ENCODE data around the gene G2E3. TPM values are rescaled to one million over a fixed set of nuclear protein-coding genes. Genes with fewer than 3 reads are reported as not detected.

The G2E3 gene
- total and polyA plus RNA-seq, 8 donors, result 1.9 to 9.5 (median 6.6) TPM

- DNase-seq (no peak), ATAC-seq (no peak), FAIRE-seq (no peak)
- no peak overlapping the region for H3K4me3 ChIP-seq
- H3K36me3 ChIP-seq, result no peaks in the 10 kb centered on the region
- H3K27me3 ChIP-seq, result no peaks in the 10 kb centered on the region
- H3K4me1 ChIP-seq, result peaks cover 8 to 11% (median 8%) of the 10 kb centered on the region in 3 donors
- H3K9me3 ChIP-seq, result no peaks in the 10 kb centered on the region
- no peak for TF ChIP-seq CTCF (IDR thresholded peaks at IDR 0.05)
- intact Hi-C loops (cut with DNase I), result no loop called here
- no peak overlapping the region for H3K27ac ChIP-seq
- WGBS, 2 donors, result 98 to 100% methylated on average over 2 of the region's 2 CpGs
Measured at GRCh38 chr14:30614155-30614554, 55.2 kb downstream of the G2E3 start.

DNA sequence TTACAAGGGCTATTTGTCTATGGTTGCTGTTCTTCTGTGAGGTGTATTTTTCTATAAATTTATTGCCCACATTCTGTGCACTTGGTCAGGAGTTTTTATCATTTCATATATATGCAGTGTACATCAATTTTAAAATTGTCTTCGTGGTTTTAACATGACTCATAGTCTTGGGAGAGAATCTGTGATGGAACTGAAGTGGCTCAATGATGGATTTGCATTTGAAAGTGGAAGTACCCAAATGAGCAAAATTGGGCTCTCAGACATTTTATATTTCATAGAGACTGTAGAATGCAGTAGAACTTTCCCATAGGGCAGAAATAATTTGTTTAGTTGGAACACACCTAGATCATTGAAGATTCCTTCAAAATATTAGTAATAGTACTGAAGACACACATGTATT, 61.2 kb downstream of the G2E3 start:
- ATAC-seq (no peak), DNase-seq (no peak), FAIRE-seq (no peak)
- WGBS, 2 donors, result 73 to 76% methylated on average over 1 of the region's 1 CpG
- no peaks in the 10 kb centered on the region for H3K36me3 ChIP-seq
- no peak overlapping the region for H3K4me3 ChIP-seq
- H3K27me3 ChIP-seq, result no peaks in the 10 kb centered on the region
- no peak for TF ChIP-seq CTCF (IDR thresholded peaks at IDR 0.05)
- no peak overlapping the region for H3K27ac ChIP-seq
- intact Hi-C loops (cut with DNase I), result no loop called here
- H3K4me1 ChIP-seq, result peaks cover 4 to 14% (median 5%) of the 10 kb centered on the region in 3 donors
- H3K9me3 ChIP-seq, result no peaks in the 10 kb centered on the region

GRCh38 chr14:30621354-30621939, 62.5 kb downstream of the G2E3 start:
- peak in 2 of 6 donors; percentile 18 to 28 for DNase-seq
- Histone ChIP-seq H3K27ac (peak overlapping the region; percentile 76 to 91 (median 90)), H3K9me3 (no peaks in the 10 kb centered on the region), H3K36me3 (no peaks in the 10 kb centered on the region), H3K27me3 (no peaks in the 10 kb centered on the region), H3K4me1 (peaks cover 9 to 17% (median 13%) of the 10 kb centered on the region in 3 donors), H3K4me3 (peak overlapping the region; percentile 43 to 83 (median 72))
- no peak for TF ChIP-seq CTCF (IDR thresholded peaks at IDR 0.05)
- intact Hi-C loops (cut with DNase I), result no loop called here
- WGBS, 2 donors, result 3 to 4% methylated on average over 17 of the region's 17 CpGs
- peak; percentile 36 to 55 (median 50) for ATAC-seq
- FAIRE-seq, result no peak

DNA sequence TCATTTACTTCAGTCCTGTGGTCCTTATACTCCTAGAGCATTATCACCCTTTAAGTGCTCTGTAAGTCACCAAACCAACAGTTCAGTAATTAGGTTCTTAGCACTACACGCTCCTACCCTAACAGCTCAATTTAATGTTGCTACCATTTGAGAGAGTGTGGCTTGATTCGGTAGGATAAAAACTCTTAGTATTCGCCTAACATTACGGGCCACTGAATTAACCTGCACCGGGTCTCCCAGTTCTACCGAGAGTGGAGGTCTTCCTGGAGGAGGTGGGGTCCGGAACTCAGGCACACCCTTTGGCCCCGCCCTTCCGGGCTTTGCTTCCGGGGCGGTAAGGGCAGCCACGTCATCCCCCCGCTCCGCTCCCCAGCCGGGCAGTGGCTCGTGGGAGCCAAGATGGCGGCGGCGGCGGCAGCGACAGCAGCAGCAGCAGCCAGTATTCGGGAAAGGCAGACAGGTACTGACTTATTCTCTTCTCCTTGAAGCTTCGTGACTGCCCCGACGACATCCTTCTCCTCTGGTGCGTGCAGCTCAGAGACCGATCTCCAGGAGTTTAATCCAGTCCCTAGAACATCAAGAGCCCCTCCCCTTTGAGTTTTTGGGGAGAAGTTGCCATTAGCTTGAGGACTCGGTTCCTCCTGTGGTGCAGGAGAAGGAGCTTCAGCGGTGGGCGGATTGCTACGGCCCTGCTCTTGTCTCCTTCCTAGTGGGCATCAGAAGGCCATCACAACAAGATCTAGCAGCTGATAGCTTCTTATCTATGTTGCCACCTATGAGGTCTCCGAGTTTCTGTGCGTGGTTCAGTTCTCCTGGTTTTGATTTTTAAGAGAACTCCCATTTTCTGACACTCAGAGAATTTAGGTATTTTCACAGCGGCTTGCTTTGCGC, 63.2 kb downstream of the G2E3 start, which contains the start of gene SCFD1:
Gene SCFD1 (plus strand): TSS at position 380 of the 891 bp plus-strand sequence. CDS start 20 bp downstream, at position 400.
- peak; percentile 93 to 96 (median 94) for DNase-seq
- peak; percentile 98 to 100 (median 99) for ATAC-seq
- FAIRE-seq, result no peak
- H3K4me1 ChIP-seq, result peaks cover 9 to 17% (median 13%) of the 10 kb centered on the region in 3 donors
- H3K27ac ChIP-seq, result peak within 1 kb of the TSS; percentile 76 to 91 (median 90)
- peak within 1 kb of the TSS; percentile 43 to 83 (median 72) for H3K4me3 ChIP-seq
- no peaks in the 10 kb centered on the region for H3K36me3 ChIP-seq
- no peaks in the 10 kb centered on the region for H3K9me3 ChIP-seq
- TF ChIP-seq CTCF (IDR thresholded peaks at IDR 0.05), result no peak
- H3K27me3 ChIP-seq, result no peaks in the 10 kb centered on the region
- 1% methylated on average over 35 of the region's 35 CpGs for WGBS, 2 donors
- intact Hi-C loops (cut with DNase I), result no loop called here
